Bronchial epithelial cell (primary cell): ENCODE measurements around the gene FOXRED1. TPM values are rescaled to one million over a fixed set of nuclear protein-coding genes. Genes with fewer than 3 reads are reported as not detected.

ENCODE experiments used
- DNase-seq: peaks from one replicate; pipeline ENCODE4 v3.0.0-alpha.2; 2010; ENCODE audit warnings: low read depth
- FAIRE-seq: peaks from 2 replicates; lab custom pipeline; 2011; peaks lifted over from hg19 to GRCh38; lab: Jason Lieb, UNC
- H3K27me3 ChIP-seq: 2 replicates; pipeline ENCODE4 v1.5.1; 2011; ENCODE audit warnings: low read length; ENCODE audit not compliant: control insufficient read depth, insufficient read depth
- H3K36me3 ChIP-seq: 2 replicates; pipeline ENCODE4 v1.5.1; 2011; ENCODE audit warnings: low read length; ENCODE audit not compliant: control insufficient read depth, insufficient read depth
- H3K4me3 ChIP-seq: 2 replicates; pipeline ENCODE4 v1.5.1; 2011; ENCODE audit warnings: mild to moderate bottlenecking, low read depth, low read length, control low read depth
- total RNA-seq: library from RNA; depleted of rRNA; stranded (reverse); fragments of >200 nt; gene quantifications from 2 replicates; pipeline ENCODE4 v1.2.1, GENCODE V29; 2014
- TF ChIP-seq, protein P1 (sequence below): IDR thresholded peaks from 2 replicates; pipeline ENCODE4 v1.5.1; 2011; ENCODE audit warnings: mild to moderate bottlenecking, moderate library complexity, low read length, control low read depth, inconsistent platforms; ENCODE audit not compliant: insufficient read depth, severe bottlenecking

FOXRED1 gene
- total RNA-seq, 1 donor from 2014 or later, result 16.8 TPM

DNA sequence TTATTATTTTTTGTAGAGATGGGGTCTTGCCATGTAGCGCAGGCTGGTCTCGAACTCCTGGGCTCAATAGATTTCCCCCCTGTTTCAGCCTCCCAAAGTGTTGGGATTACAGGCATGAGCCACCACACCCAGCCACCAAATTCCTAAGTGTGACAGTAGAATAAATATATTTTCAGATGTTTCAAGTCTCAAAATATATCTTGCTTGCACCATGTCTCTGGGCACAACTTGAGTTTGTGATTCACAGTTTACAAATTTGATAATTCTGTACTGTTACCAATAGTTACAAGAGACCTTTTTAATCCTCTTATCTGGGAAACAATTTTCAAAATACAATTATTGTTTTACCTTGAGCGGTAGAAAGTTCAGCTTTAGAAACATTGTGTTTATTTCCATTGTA, 54.0 kb downstream of the FOXRED1 start:
- FAIRE-seq (no peak), DNase-seq (no peak)
- Histone ChIP-seq H3K4me3 (no peak overlapping the region), H3K36me3 (no peaks in the 10 kb centered on the region), H3K27me3 (no peaks in the 10 kb centered on the region)
- TF ChIP-seq, protein P1, sequence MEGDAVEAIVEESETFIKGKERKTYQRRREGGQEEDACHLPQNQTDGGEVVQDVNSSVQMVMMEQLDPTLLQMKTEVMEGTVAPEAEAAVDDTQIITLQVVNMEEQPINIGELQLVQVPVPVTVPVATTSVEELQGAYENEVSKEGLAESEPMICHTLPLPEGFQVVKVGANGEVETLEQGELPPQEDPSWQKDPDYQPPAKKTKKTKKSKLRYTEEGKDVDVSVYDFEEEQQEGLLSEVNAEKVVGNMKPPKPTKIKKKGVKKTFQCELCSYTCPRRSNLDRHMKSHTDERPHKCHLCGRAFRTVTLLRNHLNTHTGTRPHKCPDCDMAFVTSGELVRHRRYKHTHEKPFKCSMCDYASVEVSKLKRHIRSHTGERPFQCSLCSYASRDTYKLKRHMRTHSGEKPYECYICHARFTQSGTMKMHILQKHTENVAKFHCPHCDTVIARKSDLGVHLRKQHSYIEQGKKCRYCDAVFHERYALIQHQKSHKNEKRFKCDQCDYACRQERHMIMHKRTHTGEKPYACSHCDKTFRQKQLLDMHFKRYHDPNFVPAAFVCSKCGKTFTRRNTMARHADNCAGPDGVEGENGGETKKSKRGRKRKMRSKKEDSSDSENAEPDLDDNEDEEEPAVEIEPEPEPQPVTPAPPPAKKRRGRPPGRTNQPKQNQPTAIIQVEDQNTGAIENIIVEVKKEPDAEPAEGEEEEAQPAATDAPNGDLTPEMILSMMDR, result no peak

- no peak for FAIRE-seq
- TF ChIP-seq, protein P1, result no peak
- DNase-seq, result no peak
Observed at GRCh38 chr11:126327281-126328000, 58.5 kb downstream of the FOXRED1 start.

More at GRCh38 chr11:126327281-126328000, 58.5 kb downstream of the FOXRED1 start:
- peaks cover 1% of the 10 kb centered on the region for H3K36me3 ChIP-seq
- H3K4me3 ChIP-seq, result no peak overlapping the region
- H3K27me3 ChIP-seq, result no peaks in the 10 kb centered on the region

Other genes starting within 250 kb of the FOXRED1 start
- gene CDON, start 206.3 kb upstream of the FOXRED1 start, total RNA-seq, result 2.9 TPM in 2 replicates
- 23.6 and 47.9 TPM in 2 replicates for gene RPUSD4, start 57.5 kb upstream of the FOXRED1 start, total RNA-seq
- 15.5 and 15.8 TPM in 2 replicates for gene FAM118B, start 57.4 kb upstream of the FOXRED1 start, total RNA-seq
- gene SRPRA, start 259 bp upstream of the FOXRED1 start, total RNA-seq, result 61.3 and 71.3 TPM in 2 replicates
- gene TIRAP, start 13.9 kb downstream of the FOXRED1 start, total RNA-seq, result 2.1 and 3.3 TPM in 2 replicates
- 9.5 and 11.6 TPM in 2 replicates for gene DCPS, start 34.9 kb downstream of the FOXRED1 start, total RNA-seq
- gene ST3GAL4, start 86.5 kb downstream of the FOXRED1 start, total RNA-seq, result 10.9 and 12.4 TPM in 2 replicates